Heart left ventricle (tissue), 16 donors: ENCODE data around the gene EME1. TPM values are rescaled to one million over a fixed set of nuclear protein-coding genes. Genes with fewer than 3 reads are reported as not detected.

ENCODE experiments used
- ATAC-seq, 4 donors: fragments of 200-7000 bp; cut with Tn5 transposase; one replicate each; pipeline ENCODE4 v1.9.1; 2020 to 2022; ENCODE audit warnings: moderate library complexity in 4 of 4, mild to moderate bottlenecking in 3 of 4, moderate number of reproducible peaks in 1 of 4
- DNase-seq, 5 donors: peaks; one replicate each; pipeline ENCODE4 v3.0.0-alpha.2; 2020
- H3K27ac ChIP-seq, 12 donors: fragments of 200-600 bp; sonication (generic) in 4 of 12; one replicate each; pipeline versions ENCODE4 v1.5.0 to v1.8.0; 2016 to 2022; ENCODE audit warnings: mild to moderate bottlenecking in 2 of 12
- H3K27me3 ChIP-seq, 9 donors: fragments of 200-600 bp; sonication (generic) in 2 of 9; one replicate each; pipeline versions ENCODE4 v1.5.1 to v1.8.0; 2016 to 2022; ENCODE audit warnings: mild to moderate bottlenecking in 3 of 9
- H3K36me3 ChIP-seq, 9 donors: fragments of 200-600 bp; sonication (generic) in 2 of 9; one replicate each; pipeline versions ENCODE4 v1.5.0 to v1.8.0; 2018 to 2022; ENCODE audit warnings: mild to moderate bottlenecking in 2 of 9
- H3K4me1 ChIP-seq, 12 donors: fragments of 200-600 bp; sonication (generic) in 4 of 12; one replicate each; pipeline versions ENCODE4 v1.5.0 to v1.8.0; 2016 to 2022; ENCODE audit warnings: mild to moderate bottlenecking in 3 of 12
- H3K4me3 ChIP-seq, 12 donors: fragments of 200-600 bp; sonication (generic) in 4 of 12; one replicate each; pipeline versions ENCODE4 v1.5.0 to v1.8.0; 2017 to 2022; ENCODE audit warnings: mild to moderate bottlenecking in 9 of 12, moderate library complexity in 4 of 12
- H3K9me3 ChIP-seq, 12 donors: fragments of 200-600 bp; sonication (generic) in 4 of 12; one replicate each; pipeline versions ENCODE4 v1.5.0 to v1.8.0; 2016 to 2022; ENCODE audit warnings: mild to moderate bottlenecking in 1 of 12
- POLR2A ChIP-seq, 2 donors: fragments of 450-650 bp; IDR thresholded peaks; one replicate each; pipeline ENCODE4 v1.6.1; 2017; ENCODE audit warnings: antibody characterized with exemption in 2 of 2, mild to moderate bottlenecking in 2 of 2, moderate library complexity in 2 of 2
- WGBS, 4 donors: extraction: QIAGEN DNeasy Blood & Tissue Kit in 2 of 4; methylation state at CpG; one replicate each; pipeline versions ENCODE4 v1.1.5 to v1.1.7; 2013 to 2018; 5-methylcytosine and 5-hydroxymethylcytosine counted together
- intact Hi-C, 10 donors: fragments of 100-400 bp; cut with DNase I; formaldehyde crosslinking; loops; one replicate each; pipeline versions ENCODE4 v1.11.1 to v1.14.2; 2022
- polyA plus RNA-seq, 2 donors: library from polyadenylated mRNA; stranded (reverse); fragments of 200-250 nt; gene quantifications; one replicate each; pipeline ENCODE4 v1.2.3, GENCODE V29; 2013
- total RNA-seq, 9 donors: library from RNA; depleted of rRNA in 2 of 9; stranded (reverse); fragments of >200 nt in 2 of 9; fragmentation: NEBNext Ultra II Directional in 3 of 9; extraction: Animal tissue kit (Norgen Biotek cat#: 25700) in 3 of 9; gene quantifications; one replicate each; pipeline versions ENCODE4 v1.1.0 to v1.2.4, GENCODE V29; 2016 to 2023
- TF ChIP-seq, protein P1 (sequence below), 12 donors: fragments of 200-600 bp; sonication (generic) in 4 of 12; IDR thresholded peaks; one replicate each; pipeline versions ENCODE4 v1.5.0 to v1.8.0; 2018 to 2022; ENCODE audit warnings: antibody characterized with exemption in 12 of 12, mild to moderate bottlenecking in 5 of 12
- donor health status: ischemic (EF 13 %, LVEDD 7.1; RV severe dilation, severe dysfunction).
- donor health status: healthy with polysubstance abuse.
- donor health status: DM: no; HTN: yes; CAD: no.
- donor health status: DM: no; HTN: no; CAD: no.
- donor health status: ischemic (EF 25% LVEDD 6.9; RV normal size, moderate dysfunction).
- donor health status: ischemic (EF 25% LVEDD 5.7; RV mildly dilated, moderate dysfunction).
- donor health status: healthy.
- donor health status: DM: yes; HTN: yes; CAD: no.
- donor health status: ischemic (EF 35%, LVEDD 5.7; RV mildly dilated, moderate dysfunction).
- donor health status: nonischemic (EF 11% LVEDD 7.7; RV severe dilation, severe dysfunction).
- donor health status: DM: yes; HTN: yes; CAD: no.
- donor health status: PGD.
- donor health status: ischemic (EF 29% LVEDD 5.4; RV normal size, mild dysfunction).
- donor health status: nonischemic (EF 23%, LVEDD 6.1; RV moderate dilation, normal function).

EME1 gene
- total and polyA plus RNA-seq, 11 donors = 0.22 to 3.4 (median 0.72) TPM; not detected in 6

DNA sequence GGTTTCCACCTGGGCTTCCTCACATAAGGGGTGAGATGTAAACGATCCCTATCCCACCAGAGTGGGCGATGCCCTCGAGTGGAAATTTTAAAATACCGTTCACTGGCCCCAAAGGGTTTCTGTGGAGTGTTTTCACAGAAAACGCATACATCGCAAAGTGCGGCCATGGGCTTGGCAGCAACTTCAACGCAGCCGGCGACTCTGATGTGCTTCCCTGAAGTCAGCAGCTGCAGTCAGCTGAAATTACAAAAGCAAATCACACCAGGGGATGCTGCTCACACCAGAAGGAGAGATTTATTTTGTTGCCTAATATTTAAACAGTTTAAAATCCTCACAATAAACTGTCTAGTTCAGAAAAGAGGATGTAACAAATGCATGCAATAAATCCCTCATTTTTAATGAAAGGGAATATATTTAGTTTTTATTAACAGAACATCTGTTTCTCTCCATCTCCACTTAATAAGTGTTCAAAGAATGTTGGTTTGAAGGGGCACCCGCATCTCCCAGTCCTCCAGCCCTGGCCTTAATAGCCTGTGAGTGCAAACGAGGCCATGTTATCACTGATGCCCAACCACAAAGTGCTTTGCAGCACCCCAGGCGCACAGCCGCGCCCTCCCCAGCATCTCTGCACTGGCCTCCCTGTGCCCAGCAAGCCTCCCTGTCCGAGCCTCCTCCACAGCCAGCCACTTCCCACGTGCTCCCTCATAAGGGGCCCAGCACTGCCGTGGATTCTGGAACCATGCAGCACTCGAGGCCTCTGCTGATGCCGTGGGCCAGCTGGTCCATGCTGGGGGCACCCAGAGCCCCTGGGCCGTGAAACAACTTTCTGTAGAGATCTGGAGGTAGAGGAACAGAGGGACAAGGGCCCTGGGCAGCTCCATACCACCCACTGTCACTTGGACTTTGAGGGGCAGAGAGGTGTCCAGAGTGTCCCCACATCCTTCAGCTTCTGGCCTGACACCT is 44.4 kb upstream of the EME1 start:
- TF ChIP-seq, protein P1, sequence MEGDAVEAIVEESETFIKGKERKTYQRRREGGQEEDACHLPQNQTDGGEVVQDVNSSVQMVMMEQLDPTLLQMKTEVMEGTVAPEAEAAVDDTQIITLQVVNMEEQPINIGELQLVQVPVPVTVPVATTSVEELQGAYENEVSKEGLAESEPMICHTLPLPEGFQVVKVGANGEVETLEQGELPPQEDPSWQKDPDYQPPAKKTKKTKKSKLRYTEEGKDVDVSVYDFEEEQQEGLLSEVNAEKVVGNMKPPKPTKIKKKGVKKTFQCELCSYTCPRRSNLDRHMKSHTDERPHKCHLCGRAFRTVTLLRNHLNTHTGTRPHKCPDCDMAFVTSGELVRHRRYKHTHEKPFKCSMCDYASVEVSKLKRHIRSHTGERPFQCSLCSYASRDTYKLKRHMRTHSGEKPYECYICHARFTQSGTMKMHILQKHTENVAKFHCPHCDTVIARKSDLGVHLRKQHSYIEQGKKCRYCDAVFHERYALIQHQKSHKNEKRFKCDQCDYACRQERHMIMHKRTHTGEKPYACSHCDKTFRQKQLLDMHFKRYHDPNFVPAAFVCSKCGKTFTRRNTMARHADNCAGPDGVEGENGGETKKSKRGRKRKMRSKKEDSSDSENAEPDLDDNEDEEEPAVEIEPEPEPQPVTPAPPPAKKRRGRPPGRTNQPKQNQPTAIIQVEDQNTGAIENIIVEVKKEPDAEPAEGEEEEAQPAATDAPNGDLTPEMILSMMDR (IDR thresholded peaks at IDR 0.05) = no peak
- no peak for TF ChIP-seq POLR2A (IDR thresholded peaks at IDR 0.05)
- H3K27me3 ChIP-seq = no peaks in the 10 kb centered on the region
- H3K4me3 ChIP-seq = no peak overlapping the region
- intact Hi-C loops = no loop called here
- no peaks in the 10 kb centered on the region for H3K9me3 ChIP-seq
- no peaks in the 10 kb centered on the region for H3K36me3 ChIP-seq
- H3K4me1 ChIP-seq = peaks cover 0 to 4% (median 0%) of the 10 kb centered on the region in 12 donors
- WGBS, 4 donors = 74 to 80% (median 78%) methylated on average over 20 to 21 of the region's 21 CpGs
- no peak for ATAC-seq
- H3K27ac ChIP-seq = no peak overlapping the region
- no peak for DNase-seq

DNA sequence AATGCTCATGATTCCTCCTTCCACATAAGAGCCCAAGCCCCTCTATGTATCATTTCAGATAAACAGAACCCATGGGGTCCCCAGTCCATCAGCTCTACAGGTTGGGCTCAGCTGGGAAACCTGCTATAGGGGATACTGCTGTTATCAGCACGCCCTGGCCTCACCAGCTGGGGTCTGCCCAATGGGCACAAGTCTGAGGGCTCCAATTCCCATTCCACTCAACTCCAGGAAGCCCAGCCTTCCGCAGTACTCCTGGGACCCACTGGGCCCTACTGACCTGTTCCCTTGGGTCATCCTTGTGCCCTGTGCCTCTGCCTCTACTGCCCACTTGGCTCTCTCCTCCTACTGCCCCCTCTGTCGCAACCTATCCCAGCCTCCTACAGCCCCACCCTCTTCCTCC is 43.3 kb upstream of the EME1 start:
- Histone ChIP-seq H3K4me3 (no peak overlapping the region), H3K9me3 (no peaks in the 10 kb centered on the region), H3K27ac (no peak overlapping the region), H3K36me3 (no peaks in the 10 kb centered on the region), H3K4me1 (peaks cover 0 to 4% (median 0%) of the 10 kb centered on the region in 12 donors), H3K27me3 (no peaks in the 10 kb centered on the region)
- 80 to 94% (median 85%) methylated on average over 3 of the region's 3 CpGs for WGBS, 4 donors
- TF ChIP-seq, protein P1 (IDR thresholded peaks at IDR 0.05) = no peak
- no peak for TF ChIP-seq POLR2A (IDR thresholded peaks at IDR 0.05)
- intact Hi-C loops = no loop called here
- ATAC-seq = peak in 1 of 4 donors; percentile 33
- DNase-seq = no peak

DNA sequence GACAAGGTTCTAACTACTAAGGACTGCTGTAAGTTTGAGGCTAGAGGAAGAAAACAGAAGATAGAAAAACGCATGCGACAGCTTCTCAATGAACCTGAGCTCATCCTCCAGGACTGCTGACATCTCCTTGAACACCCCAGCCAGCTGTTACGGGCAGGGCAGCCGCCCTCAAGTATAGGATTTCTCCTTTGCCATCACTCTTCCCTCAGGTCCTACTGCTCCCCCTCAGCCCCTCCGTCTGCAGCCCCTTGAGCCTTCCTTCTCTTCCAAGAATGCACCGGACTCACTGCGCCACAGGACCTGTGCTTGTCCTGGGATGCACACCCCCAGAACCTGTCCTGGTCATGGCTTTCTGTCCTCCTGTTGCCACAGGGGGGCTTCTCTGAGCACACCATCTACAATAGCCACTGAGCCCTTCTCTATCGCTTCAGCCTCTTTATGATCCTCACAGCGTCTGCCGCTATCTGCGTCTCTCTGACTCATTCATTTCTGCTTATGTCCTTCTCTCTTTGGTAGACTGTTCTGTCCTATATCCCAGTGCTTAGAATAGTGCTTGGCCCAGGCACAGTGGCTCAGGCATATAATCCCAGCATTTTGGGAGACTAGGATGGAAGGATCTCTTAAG is 42.8 kb upstream of the EME1 start:
- intact Hi-C loops = no loop called here
- Histone ChIP-seq H3K27me3 (no peaks in the 10 kb centered on the region), H3K27ac (no peak overlapping the region), H3K4me1 (peaks cover 0 to 4% (median 0%) of the 10 kb centered on the region in 12 donors), H3K36me3 (no peaks in the 10 kb centered on the region), H3K4me3 (no peak overlapping the region), H3K9me3 (no peaks in the 10 kb centered on the region)
- no peak for ATAC-seq
- TF ChIP-seq, protein P1 (IDR thresholded peaks at IDR 0.05) = no peak
- no peak for TF ChIP-seq POLR2A (IDR thresholded peaks at IDR 0.05)
- DNase-seq = no peak
- 80 to 84% (median 80%) methylated on average over 11 of the region's 11 CpGs for WGBS, 4 donors
